Medulla oblongata (tissue), 1 donor: ENCODE measurements around the gene KHK.
"Not testable (repeated sequence)": the region's sequence is repeated elsewhere in the genome, so short reads cannot be mapped to it uniquely, and the experiment has no call there.

Source experiments
- DNase-seq: peaks from one replicate; pipeline ENCODE4 v3.0.0-alpha.2; 2015; ENCODE audit errors: extremely low spot score

The KHK gene

DNA sequence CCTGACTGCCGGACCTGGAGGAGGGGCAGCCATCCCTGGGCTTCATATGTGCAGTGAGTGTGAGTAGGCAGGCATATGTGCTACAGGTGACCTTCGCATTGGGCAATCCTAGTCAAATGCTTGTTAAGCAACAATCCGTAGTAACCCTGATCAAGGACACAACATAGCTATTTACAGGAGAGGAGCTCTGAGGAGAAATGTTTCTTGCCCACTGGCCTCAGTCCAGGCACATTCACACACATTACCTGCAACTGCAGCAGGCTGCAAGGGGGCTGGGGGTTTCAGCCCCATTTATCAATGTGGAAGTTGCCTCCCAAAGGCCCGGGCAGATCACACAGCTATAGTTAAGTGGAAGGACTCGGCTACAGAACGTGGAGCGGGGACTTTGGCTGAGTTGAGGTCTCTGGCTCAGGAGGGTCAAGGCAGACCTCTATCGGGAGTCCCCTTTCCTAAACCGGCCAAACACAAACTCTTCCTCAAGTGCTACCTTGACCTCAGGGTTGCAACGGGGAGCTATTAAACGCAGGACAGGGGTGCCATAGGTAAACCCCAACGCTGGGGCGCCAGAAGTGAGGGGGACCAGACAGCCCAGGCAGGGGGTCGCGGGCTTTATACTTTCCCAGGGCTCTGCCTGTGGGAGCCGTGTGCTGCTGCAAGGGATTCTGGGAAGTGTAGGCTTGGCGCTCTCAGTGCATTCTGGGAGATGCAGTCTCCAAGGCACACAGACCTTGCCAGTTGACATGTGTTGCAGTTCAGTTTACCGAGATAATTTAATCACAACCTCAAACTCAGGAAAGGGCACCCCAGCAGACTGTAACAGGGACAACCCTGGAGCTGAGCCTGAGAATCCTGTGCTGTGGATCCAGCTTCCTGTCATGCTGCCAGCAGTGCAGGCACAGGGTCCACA, 9.4 kb downstream of the KHK start:
- peak; percentile 80 for DNase-seq

DNA sequence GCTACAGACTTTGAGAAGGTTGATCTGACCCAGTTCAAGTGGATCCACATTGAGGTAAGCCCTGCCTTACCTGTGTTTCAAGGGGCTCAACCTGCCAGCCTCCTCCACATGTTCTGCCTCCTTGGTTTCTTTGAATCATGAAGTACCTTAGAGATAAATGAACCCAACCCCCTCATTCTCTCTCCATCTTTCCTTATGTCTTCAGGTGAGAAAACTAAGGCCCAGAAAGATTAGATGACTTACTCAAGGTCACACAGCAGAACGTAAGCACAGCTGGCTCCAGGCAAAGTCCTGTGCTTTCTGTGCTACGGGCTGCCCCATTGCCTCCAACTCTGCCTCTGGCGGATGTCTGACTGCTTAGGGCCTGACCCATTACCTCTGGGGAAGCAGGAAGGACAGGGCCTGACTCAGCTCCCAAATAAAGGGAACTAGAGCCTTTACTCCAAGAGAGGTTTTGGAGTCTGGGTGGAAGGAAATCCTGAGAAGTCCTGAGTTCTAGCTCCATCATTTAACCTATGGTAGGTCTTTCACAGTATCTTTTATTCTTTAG, 10.3 kb downstream of the KHK start:
- DNase-seq: no peak

DNA sequence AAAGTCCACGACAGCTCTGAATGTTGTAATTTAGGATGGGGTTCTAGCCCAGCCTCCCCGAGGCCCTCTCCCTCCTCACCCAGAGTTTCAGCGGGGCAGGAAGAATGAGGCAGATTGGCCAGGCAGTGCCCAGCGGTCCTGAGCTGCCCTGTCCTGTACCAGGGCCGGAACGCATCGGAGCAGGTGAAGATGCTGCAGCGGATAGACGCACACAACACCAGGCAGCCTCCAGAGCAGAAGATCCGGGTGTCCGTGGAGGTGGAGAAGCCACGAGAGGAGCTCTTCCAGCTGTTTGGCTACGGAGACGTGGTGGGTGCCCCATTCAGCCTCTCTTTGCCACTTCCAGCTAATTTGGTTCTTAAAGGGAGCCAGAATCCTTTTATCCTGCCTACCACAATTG, 10.8 kb downstream of the KHK start:
- DNase-seq: no peak

DNA sequence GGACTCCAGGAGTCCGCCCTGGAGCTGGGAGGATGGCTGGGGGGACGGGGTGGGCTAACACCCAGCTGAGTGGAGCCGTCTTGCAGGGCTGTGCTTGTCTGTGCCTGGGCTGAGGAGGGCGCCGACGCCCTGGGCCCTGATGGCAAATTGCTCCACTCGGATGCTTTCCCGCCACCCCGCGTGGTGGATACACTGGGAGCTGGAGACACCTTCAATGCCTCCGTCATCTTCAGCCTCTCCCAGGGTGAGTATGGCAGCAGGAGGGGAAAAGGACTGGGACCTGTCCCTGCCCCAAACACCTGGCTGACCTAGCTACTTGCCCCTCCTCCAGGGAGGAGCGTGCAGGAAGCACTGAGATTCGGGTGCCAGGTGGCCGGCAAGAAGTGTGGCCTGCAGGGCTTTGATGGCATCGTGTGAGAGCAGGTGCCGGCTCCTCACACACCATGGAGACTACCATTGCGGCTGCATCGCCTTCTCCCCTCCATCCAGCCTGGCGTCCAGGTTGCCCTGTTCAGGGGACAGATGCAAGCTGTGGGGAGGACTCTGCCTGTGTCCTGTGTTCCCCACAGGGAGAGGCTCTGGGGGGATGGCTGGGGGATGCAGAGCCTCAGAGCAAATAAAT, 12.9 kb downstream of the KHK start:
- no peak for DNase-seq

DNA sequence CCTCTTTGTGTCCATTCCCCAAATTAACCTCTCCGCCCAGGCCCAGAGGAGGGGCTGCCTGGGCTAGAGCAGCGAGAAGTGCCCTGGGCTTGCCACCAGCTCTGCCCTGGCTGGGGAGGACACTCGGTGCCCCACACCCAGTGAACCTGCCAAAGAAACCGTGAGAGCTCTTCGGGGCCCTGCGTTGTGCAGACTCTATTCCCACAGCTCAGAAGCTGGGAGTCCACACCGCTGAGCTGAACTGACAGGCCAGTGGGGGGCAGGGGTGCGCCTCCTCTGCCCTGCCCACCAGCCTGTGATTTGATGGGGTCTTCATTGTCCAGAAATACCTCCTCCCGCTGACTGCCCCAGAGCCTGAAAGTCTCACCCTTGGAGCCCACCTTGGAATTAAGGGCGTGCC, 13.5 kb downstream of the KHK start:
- DNase-seq: no peak

DNA sequence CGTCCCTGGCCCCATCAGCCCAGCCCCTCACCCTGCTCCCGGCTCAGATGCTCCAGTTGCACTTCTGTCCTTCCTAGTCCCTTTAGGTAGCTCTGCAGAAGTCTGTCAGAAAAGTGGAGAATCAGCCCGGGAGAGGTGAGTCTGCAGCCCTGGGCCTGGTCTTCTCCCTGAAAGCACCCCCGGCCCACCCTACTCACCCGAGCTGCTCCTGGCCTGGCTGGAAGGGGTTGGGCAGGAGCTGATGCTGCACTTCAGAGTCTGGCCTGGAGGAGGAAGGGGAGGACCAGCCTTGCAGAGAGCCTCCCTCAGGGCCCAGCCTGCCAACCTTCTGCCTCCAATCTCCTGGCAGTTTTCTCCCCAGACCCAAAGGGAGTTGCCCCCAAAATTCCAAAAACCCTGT, 15.8 kb downstream of the KHK start:
- no peak for DNase-seq

DNA sequence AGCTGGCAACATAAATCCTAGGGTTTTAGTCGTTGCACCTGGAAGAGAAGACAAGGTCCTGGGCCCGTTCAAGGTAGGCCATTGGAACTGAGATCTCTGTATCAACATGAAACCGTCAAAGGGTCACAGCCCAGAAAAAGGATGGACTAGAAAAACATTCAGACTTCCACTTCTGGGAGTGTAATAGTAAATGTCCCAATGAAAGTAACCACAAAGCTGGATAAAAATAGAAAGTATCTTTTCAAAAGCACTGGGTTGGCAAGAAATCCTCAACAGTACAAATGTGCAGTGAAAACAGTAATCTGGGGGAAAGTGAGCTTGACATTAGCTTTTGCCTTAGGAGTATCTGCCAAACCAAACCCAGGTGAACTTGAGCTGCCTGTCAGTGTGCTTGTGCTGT, 19.4 kb downstream of the KHK start:
- no peak for DNase-seq

DNA sequence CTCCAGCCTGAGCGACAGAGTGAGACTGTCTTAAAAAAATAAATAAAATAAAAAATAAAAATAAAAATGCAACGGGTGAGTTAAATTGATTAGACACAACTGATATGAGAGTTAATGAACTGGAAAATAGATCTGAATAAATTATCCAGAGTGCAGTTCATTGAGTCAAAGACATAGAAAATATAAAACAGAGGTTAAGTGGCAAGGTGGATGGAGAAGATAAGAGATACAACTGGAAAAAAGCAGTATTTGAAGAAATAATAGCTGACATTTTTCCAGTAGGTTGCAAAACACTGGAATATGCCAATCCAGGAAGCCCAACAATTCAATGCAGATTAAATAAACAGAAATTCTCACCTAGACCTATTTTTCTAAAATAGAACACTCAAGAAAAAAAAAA, 21.6 kb downstream of the KHK start:
- no peak for DNase-seq

DNA sequence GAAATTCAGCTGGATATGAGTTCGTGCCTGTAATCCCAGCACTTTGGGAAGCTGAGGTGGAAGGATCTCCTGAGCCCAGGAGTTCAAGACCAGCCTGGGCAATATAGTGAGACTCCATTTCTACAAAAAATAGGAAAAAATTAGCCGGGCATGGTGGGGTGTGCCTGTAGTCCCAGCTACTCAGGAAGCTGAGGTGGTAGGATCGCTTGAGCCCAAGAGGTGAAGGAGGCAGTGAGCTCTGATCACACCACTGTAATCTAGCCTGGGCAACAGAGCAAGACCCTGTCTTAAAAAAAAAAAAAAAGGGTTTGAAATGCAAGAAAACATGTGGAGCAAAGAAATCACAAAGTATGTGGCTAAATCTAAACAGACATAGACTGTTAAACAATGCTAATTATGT, 22.5 kb downstream of the KHK start:
- no peak for DNase-seq

DNA sequence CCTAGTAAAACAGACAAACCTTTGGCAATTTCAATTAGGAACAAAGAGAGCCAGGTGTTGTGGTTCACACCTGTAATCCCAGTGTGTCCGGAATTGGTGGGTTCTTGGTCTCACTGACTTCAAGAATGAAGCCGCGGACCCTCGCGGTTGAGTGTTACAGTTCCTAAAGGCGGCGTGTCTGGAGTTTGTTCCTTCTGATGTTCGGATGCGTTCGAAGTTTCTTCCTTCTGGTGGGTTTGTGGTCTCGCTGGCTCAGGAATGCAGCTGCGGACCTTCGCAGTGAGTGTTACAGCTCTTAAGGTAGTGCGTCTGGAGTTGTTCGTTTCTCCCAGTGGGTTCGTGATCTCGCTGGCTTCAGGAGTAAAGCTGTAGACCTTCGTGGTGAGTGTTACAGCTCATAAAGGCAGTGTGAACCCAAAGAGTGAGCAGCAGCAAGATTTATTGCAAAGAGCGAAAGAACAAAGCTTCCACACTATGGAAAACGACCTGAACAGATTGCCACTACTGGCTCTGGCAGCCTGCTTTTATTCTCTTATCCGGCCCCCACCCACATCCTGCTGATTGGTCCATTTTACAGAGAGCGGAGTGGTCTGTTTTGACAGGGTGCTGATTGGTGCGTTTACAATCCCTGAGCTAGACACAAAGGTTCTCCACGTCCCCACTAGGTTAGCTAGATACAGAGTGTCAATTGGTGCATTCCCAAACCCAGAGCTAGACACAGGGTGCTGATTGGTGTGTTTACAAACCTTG, 24.2 kb downstream of the KHK start:
- not testable (repeated sequence) for DNase-seq

DNA sequence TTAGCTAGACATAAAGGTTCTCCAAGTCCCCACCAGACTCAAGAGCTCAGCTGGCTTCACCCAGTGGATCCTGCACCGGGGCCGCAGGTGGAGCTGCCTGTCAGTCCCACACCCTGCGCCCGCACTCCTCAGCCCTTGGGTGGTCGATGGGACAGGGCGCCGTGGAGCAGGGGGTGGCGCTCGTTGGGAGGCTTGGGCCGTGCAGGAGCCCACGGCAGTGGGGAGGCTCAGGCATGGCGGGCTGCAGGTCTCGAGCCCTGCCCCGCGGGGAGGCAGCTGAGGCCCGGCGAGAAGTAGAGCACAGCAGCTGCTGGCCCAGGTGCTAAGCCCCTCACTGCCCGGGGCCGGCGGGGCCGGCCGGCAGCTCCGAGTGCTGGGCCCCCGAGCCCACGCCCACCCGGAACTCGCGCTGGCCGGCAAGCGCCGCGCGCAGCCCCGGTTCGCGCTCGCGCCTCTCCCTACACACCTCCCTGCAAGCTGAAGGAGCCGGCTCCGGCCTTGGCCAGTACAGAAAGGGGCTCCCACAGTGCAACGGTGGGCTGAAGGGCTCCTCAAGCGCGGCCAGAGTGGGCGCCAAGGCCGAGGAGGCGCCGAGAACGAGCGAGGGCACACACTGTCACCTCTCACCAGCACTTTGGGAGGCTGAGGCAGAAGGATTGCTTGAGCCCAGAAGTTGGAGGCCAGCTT, 25.0 kb downstream of the KHK start:
- DNase-seq: not testable (repeated sequence)

DNA sequence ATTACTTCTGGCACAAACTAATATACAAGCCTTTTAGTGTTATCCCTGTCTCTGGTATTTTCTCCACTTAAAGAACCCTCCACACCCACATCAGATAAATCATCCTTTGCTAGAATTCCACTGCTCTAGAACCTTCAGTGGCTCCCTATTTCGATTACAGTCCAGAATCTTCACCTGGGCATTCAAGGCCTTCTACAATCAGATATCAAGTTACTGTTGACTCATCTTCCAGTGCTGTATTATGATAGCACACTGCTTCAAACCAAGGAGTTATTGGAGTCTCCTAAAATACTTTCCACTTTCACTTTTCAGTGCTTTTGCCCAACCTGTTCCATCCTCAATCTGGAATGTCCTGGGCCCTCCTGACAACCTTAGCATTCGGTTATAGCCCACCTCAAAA, 28.9 kb downstream of the KHK start:
- no peak for DNase-seq

DNA sequence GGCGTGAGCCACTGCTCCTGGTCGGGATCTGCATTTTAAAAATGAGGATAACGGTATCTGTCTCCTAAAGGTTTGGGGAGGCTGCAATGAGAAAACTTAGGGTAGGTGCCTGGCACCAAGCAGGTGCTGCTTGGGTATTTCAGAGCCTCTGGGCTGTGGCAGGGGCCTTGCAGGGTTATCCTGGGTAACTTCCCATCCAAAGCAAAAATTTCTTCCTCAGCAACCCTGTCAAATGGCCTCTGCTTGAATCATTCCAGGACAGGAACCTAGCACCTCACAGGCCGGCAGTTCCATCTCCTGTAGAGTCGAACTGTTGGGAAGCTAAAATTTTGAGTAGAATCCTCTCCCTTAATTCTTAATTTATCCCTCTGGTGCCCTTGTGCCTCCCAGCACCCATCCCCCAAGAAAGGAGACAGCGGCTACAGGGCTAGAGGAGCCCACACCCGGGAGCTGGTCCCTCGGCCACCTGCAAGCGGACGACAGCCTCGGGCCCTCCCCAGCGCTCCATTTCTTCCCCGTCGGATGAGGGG, 31.5 kb downstream of the KHK start:
- DNase-seq: no peak

DNA sequence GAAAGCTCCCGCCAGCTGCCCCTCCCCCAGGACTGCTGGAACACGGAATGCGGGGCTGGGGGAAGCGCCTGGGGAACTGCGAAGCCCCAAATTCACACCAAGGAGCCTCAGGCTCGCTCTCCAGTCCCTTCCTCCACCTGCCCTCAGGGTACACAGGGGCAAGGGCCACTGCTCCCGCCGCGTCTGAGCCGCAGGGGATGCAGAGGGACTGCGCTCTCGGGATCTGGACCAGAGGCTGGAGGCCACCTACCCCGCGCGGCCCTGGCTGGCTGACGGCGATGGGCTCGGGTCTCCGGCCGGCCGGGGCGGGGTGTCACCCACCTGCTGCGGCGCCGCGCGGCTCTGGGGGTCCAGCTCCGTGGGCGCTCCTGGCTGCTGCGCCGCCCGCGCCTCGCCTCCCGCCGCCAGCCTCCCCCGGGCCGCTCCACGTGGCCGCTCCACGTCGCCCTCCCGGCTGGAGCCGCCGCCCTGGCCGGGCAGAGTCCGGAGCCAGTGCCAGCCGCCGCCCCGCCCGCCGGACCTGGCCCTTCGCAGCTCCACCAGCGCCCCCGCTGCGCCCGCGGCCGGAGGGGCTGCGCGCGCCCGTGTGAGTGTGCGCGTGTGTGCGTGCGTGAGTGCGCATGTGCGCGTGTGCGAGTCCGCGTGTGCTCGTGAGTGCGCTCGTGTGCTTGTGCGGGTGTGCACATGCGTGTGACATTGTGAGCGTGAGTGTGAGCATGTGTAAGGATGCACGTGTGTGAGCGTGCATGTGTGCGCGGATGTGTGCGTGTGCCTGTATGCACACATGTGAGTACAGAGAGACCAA, 32.2 kb downstream of the KHK start, which contains the start of gene CGREF1:
TSS of gene CGREF1 (minus strand) at position 604 of the 805 bp plus-strand sequence. CDS start 14,762 bp downstream, outside the sequence.
- DNase-seq: no peak

DNA sequence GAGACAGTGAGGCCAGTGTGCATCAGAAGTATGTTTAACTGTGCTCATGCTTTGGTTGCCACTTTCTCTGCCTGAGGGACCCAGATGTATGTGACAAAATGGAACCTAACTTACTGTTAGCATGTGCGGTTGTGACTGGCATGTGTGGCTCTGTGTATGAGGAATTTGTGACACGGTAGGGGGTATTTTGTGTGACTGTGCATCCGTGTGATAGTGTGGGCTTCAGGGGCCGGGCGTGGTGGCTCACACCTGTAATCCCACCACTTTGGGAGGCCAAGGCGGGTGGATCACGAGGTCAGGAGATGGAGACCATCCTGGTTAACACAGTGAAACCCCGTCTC, 32.7 kb downstream of the KHK start:
- not testable (repeated sequence) for DNase-seq

DNA sequence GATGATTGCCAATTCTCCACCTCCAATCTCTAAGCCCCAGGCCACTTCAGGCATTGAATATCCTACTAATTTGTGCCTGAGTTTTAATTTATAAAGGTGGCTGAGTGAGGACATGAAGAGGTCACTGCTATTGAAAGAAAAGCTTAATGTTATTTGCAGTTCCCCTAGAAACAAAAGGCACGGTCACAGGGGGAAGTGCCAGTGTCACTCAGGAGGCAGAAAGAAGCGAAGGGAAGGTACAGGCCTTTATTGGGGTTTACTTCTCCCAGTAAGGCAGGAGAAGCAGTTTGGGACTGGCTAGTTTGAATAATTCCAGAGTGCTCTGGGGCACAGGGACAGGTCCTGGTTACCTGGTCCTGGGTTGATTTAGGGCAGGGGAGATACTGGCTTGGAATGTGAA, 35.3 kb downstream of the KHK start:
- DNase-seq: no peak

DNA sequence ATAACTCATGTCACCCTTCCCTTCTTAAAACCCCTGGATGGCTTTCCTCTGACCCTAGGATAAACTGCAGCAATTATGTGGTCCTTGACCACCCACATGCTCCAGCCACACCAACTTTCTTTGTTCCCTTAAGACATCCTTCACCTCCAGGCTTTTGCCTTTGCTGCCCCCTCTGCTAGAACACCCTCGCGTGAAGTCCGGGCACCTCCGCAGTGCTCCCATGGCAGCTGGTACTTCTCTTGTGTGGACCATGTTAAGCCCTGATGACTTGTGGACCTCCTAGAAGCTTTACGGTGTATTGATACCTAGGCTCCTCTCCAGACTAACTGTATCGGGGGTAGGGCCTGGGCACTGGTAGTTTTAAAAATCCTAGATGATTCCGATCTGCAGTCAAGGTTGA, 36.2 kb downstream of the KHK start:
- DNase-seq: no peak

DNA sequence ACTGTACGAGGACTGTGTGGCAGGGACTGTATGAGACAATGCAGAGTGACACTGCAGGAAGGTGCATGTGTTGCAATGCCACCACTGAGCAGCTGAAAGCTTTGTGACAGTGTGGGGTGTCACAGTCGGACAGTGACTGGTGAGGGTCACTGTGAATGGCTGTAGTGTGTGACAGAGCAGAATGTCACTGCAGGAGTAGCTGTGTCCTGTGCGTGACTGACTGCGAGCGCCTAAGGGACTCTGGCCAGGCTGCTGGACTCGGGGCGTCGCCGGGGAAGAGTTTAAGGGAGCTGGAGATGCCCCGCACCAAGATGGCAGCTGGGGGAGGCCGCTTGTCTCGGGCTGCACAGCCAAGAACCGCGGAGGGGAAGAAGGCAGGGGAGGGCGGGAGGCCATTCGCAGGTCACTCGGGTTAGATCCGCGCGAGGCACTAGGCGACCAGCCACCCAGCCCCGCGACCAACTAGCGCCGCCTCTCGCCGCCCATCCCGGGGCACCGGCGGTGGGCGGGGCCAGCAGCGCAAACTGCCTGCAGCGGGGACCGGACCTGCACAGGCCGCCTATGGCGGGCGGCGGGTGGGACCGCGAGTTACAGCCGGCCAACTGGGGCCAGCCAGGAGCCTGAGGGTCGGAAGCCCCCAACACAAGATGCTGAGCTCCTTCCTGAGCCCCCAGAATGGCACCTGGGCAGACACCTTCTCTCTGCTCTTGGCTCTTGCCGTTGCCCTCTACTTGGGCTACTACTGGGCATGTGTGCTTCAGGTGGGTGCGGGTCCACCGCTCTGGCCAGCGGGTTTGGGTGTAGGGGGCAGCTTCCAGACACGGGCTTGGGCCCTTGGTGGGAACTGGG, 37.0 kb downstream of the KHK start, which contains the start of gene ABHD1:
TSS of gene ABHD1 (plus strand) at position 514 of the 849 bp plus-strand sequence. CDS start at position 648, 134 bp downstream.
- peak; percentile 79 for DNase-seq

DNA sequence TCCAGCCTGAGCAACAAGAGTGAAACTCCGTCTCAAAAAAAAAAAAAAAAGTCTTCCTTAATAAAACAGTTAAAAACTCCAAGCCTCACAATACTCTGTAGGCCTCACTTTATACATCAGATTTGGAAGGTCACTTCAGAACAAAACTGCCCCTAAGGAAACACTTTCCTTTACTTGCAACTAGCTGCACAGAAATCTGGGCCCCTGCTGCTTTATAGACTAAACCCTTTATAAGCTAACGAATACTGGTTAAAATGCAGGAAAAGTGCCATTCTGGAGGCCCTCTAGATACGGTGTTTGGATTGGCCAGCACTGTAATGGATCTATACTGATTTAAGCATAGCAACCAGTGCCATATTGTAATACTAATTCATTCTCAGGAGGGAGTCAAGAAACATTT, 38.5 kb downstream of the KHK start:
- DNase-seq: no peak
